ENCODE data around the gene BST1.

BST1 gene

GRCh38 chr4:15717657-15718416, 15.0 kb downstream of the BST1 start:
- no peaks in the 10 kb centered on the region for H3K9me2 ChIP-seq (replicated peaks; ENCODE audit: insufficient read depth, low read length)

GRCh38 chr4:15718465-15718864, 15.6 kb downstream of the BST1 start:
- Histone ChIP-seq H3K36me3 (ENCODE audit: low read length) (no peaks in the 10 kb centered on the region), H3F3A (ENCODE audit: insufficient read depth) (no peaks in the 10 kb centered on the region), H2AFZ (ENCODE audit: low read depth, low read length, severe bottlenecking) (no peak overlapping the region), H3K4me3 (ENCODE audit: insufficient read depth, low read length, poor library complexity, severe bottlenecking) (no peak overlapping the region), H3K79me2 (ENCODE audit: insufficient read depth, low read length) (no peaks in the 10 kb centered on the region), H3K9me3 (ENCODE audit: insufficient read depth, low read length) (no peaks in the 10 kb centered on the region), H3K4me2 (ENCODE audit: low read depth, low read length, poor library complexity, severe bottlenecking) (no peak overlapping the region), H3K27me3 (ENCODE audit: low read length) (no peaks in the 10 kb centered on the region), H3K9ac (ENCODE audit: low read length) (no peak overlapping the region), H3K9me2 (replicated peaks; ENCODE audit: insufficient read depth, low read length) (no peaks in the 10 kb centered on the region), H4K20me1 (ENCODE audit: low read depth, low read length) (no peaks in the 10 kb centered on the region), H3K27ac (ENCODE audit: low read depth, low read length) (no peak overlapping the region)
- no peak for TF ChIP-seq CTCF (IDR thresholded peaks at IDR 0.05; ENCODE audit: insufficient read depth, low read length, poor library complexity, severe bottlenecking)
- no peak for TF ChIP-seq EZH2phosphoT487 (conservative IDR thresholded peaks at IDR 0.05; ENCODE audit: low read length)

More at GRCh38 chr4:15717657-15718416, 15.0 kb downstream of the BST1 start:
- no peaks in the 10 kb centered on the region for H3K79me2 ChIP-seq (ENCODE audit: insufficient read depth, low read length)
- no peak overlapping the region for H3K27ac ChIP-seq (ENCODE audit: low read depth, low read length)
- no peak overlapping the region for H3K4me2 ChIP-seq (ENCODE audit: low read depth, low read length, poor library complexity, severe bottlenecking)
- no peak overlapping the region for H3K9ac ChIP-seq (ENCODE audit: low read length)
- no peaks in the 10 kb centered on the region for H3K27me3 ChIP-seq (ENCODE audit: low read length)
- H4K20me1 ChIP-seq (ENCODE audit: low read depth, low read length), result no peaks in the 10 kb centered on the region
- no peak overlapping the region for H2AFZ ChIP-seq (ENCODE audit: low read depth, low read length, severe bottlenecking)
- H3K9me3 ChIP-seq (ENCODE audit: insufficient read depth, low read length), result no peaks in the 10 kb centered on the region
- no peaks in the 10 kb centered on the region for H3K36me3 ChIP-seq (ENCODE audit: low read length)
- TF ChIP-seq EZH2phosphoT487 (conservative IDR thresholded peaks at IDR 0.05; ENCODE audit: low read length), result no peak
- TF ChIP-seq CTCF (IDR thresholded peaks at IDR 0.05; ENCODE audit: insufficient read depth, low read length, poor library complexity, severe bottlenecking), result no peak
- H3F3A ChIP-seq (ENCODE audit: insufficient read depth), result no peaks in the 10 kb centered on the region
- H3K4me3 ChIP-seq (ENCODE audit: insufficient read depth, low read length, poor library complexity, severe bottlenecking), result no peak overlapping the region

GRCh38 chr4:15718959-15719358, 16.1 kb downstream of the BST1 start:
- Histone ChIP-seq H3K79me2 (ENCODE audit: insufficient read depth, low read length) (no peaks in the 10 kb centered on the region), H3K9me2 (replicated peaks; ENCODE audit: insufficient read depth, low read length) (no peaks in the 10 kb centered on the region), H2AFZ (ENCODE audit: low read depth, low read length, severe bottlenecking) (no peak overlapping the region), H3F3A (ENCODE audit: insufficient read depth) (no peaks in the 10 kb centered on the region), H3K27me3 (ENCODE audit: low read length) (no peaks in the 10 kb centered on the region), H4K20me1 (ENCODE audit: low read depth, low read length) (no peaks in the 10 kb centered on the region), H3K27ac (ENCODE audit: low read depth, low read length) (no peak overlapping the region), H3K9me3 (ENCODE audit: insufficient read depth, low read length) (no peaks in the 10 kb centered on the region), H3K9ac (ENCODE audit: low read length) (no peak overlapping the region), H3K4me2 (ENCODE audit: low read depth, low read length, poor library complexity, severe bottlenecking) (no peak overlapping the region), H3K36me3 (ENCODE audit: low read length) (no peaks in the 10 kb centered on the region), H3K4me3 (ENCODE audit: insufficient read depth, low read length, poor library complexity, severe bottlenecking) (no peak overlapping the region)
- TF ChIP-seq CTCF (IDR thresholded peaks at IDR 0.05; ENCODE audit: insufficient read depth, low read length, poor library complexity, severe bottlenecking) (no peak), EZH2phosphoT487 (conservative IDR thresholded peaks at IDR 0.05; ENCODE audit: low read length) (no peak)
